ENCODE data around the gene USP28.

GRCh38 chr11:113894421-113894996 lies 19.1 kb upstream of the USP28 start:
- TF ChIP-seq CTCF (IDR thresholded peaks at IDR 0.05) (no peak), POLR2A (IDR thresholded peaks at IDR 0.05) (no peak)
